Tibial artery (tissue), 4 donors: ENCODE measurements around the gene SND1.
"Not testable (repeated sequence)": the region's sequence is repeated elsewhere in the genome, so short reads cannot be mapped to it uniquely, and the experiment has no call there.

Experiments
- DNase-seq, 2 donors: peaks; one replicate each; pipeline ENCODE4 v3.0.0-alpha.2; 2019
- H3K27ac ChIP-seq, 2 donors: fragments of 200-600 bp; sonication (generic) in 1 of 2; 1 replicate in 1 of 2; 2 replicates in 1 of 2; pipeline ENCODE4 v1.5.1; 2018 to 2019; ENCODE audit warnings: mild to moderate bottlenecking in 1 of 2
- H3K27me3 ChIP-seq, 2 donors: fragments of 200-600 bp; sonication (generic) in 1 of 2; one replicate each; pipeline versions ENCODE4 v1.5.1 to v1.6.0; 2016 to 2019
- H3K36me3 ChIP-seq, 3 donors: fragments of 200-600 bp; sonication (generic) in 2 of 3; one replicate each; pipeline ENCODE4 v1.5.1; 2016 to 2019; ENCODE audit warnings: mild to moderate bottlenecking in 2 of 3
- H3K4me1 ChIP-seq, 4 donors: fragments of 200-600 bp; sonication (generic) in 2 of 4; 1 replicate in 3 of 4; 2 replicates in 1 of 4; pipeline ENCODE4 v1.5.1; 2016 to 2019
- H3K4me3 ChIP-seq, 2 donors: fragments of 200-600 bp; sonication (generic) in 1 of 2; 1 replicate in 1 of 2; 2 replicates in 1 of 2; pipeline ENCODE4 v1.5.1; 2018 to 2019; ENCODE audit warnings: mild to moderate bottlenecking in 2 of 2
- H3K9me3 ChIP-seq, 3 donors: fragments of 200-600 bp; sonication (generic) in 1 of 3; one replicate each; pipeline ENCODE4 v1.5.1; 2016 to 2019
- intact Hi-C: fragments of 100-400 bp; cut with DNase I; formaldehyde crosslinking; loops from one replicate; pipeline ENCODE4 v1.15.0; 2023; ENCODE audit warnings: low total_unique reads
- TF ChIP-seq, protein P1 (sequence below), 2 experiments: fragments of 200-600 bp in 1 of 2; fragments of 450-650 bp in 1 of 2; IDR thresholded peaks; one replicate each; pipeline ENCODE4 v1.5.1; 2017 to 2019; ENCODE audit warnings: antibody characterized with exemption in 2 of 2, mild to moderate bottlenecking in 1 of 2, moderate library complexity in 1 of 2

The SND1 gene

DNA sequence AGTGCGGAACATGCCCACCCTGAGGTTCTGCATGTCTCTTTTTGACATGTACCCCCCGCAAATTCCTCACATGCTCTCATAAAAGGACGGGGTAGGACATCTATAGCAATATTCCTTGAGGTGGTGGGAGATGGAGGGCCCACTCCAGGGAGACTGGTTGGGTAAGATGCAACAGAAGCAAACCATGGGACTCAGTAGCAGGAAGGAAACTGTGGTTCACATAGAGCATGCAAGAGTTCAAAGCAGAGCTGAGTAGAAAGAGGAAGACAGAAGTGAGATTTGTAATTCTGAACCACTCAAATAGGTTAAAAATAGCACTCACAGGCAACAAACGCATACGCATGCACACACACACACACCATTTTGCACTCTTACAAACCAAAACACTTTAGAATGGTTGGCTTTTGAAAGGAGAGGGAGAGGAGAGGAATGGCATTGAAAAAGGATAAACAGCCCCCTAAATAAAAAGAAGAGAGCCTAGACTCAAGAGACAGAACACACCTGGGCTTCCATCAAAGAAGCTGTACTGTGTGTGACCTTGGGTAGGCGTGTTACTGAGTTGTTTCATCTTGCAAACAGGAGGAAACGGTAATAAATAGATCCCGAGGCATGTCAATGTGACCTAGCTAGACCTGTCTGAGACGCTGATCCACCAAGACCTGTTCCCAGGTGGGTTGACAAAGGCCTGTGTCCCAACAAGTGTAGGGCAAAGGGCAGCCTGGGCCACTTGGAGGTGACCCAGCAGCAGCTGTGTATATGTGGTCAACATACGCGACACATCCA is 456.8 kb downstream of the SND1 start:
- Histone ChIP-seq H3K36me3 (no peaks in the 10 kb centered on the region), H3K27ac (no peak overlapping the region), H3K4me3 (no peak overlapping the region), H3K9me3 (no peaks in the 10 kb centered on the region), H3K27me3 (peaks cover 0 to 26% of the 10 kb centered on the region in 2 donors), H3K4me1 (peaks cover 0 to 7% (median 6%) of the 10 kb centered on the region in 4 donors)
- intact Hi-C loops = no loop called here
- DNase-seq = peak in 1 of 2 donors; percentile 19
- TF ChIP-seq, protein P1, sequence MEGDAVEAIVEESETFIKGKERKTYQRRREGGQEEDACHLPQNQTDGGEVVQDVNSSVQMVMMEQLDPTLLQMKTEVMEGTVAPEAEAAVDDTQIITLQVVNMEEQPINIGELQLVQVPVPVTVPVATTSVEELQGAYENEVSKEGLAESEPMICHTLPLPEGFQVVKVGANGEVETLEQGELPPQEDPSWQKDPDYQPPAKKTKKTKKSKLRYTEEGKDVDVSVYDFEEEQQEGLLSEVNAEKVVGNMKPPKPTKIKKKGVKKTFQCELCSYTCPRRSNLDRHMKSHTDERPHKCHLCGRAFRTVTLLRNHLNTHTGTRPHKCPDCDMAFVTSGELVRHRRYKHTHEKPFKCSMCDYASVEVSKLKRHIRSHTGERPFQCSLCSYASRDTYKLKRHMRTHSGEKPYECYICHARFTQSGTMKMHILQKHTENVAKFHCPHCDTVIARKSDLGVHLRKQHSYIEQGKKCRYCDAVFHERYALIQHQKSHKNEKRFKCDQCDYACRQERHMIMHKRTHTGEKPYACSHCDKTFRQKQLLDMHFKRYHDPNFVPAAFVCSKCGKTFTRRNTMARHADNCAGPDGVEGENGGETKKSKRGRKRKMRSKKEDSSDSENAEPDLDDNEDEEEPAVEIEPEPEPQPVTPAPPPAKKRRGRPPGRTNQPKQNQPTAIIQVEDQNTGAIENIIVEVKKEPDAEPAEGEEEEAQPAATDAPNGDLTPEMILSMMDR (IDR thresholded peaks at IDR 0.05) = no peak

DNA sequence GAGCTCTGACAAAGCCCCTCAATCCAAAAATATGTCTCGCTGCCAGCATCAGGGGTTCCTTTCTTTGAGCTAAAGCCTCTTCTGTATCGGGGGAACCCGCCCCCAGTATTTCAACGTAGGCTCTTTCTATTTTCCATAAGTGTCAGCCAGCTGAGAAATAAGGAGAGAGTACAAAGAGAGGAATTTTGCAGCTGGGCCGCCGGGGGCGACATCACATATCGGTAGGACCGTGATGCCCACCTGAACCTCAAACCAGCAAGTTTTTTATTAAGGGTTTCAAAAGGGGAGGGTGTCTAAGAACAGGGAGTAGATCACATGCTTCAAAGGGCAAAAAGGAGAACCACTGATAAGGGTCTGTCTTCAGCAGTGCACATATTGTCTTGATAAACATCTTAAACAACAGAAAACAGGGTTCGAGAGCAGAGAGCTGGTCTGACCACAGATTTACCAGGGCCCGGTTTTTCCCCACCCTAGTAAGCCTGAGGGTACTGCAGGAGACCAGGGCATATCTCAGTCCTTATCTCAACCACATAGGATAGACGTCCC is 457.5 kb downstream of the SND1 start:
- H3K4me1 ChIP-seq, H3K36me3 ChIP-seq, H3K4me3 ChIP-seq, H3K27ac ChIP-seq, H3K9me3 ChIP-seq, intact Hi-C loops: not testable (repeated sequence)
- H3K27me3 ChIP-seq = peaks cover 0 to 22% of the 10 kb centered on the region in 2 donors
- DNase-seq = peak in 1 of 2 donors; percentile 17

DNA sequence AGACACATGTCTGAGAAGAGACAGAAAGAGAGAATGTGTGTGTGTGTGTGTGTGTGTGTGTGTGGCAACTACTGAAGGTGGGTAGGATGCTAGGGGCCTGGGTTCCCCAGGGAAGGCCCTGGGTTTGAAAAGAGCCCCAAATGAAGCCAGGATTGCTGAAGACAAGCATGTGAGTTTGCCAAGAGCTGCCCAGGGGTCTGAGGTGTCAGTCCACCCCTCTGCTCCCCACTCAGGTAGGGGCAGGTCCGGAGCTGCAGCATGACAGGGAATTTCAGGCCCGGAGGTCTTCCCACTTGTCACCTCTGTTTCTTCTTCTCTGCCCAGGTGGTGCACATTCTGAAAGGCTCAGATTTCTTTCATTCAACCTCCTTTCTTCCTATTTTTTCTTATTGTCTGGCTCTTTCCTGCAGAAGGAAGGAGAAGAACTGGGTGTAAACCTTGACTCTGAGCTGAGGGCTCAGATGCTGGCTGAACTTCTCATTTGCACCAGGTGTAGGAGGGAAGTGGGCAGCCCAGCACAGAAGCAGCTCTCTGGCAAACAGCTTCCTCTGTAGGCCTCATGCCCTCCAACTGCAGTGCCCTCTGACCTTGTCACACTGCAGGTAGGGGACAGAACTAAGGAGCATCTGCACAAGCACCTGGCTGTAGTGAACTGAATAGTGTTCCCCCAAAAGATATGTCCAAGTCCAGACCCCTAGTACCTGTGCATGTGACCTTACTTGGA is 458.8 kb downstream of the SND1 start:
- TF ChIP-seq, protein P1 (IDR thresholded peaks at IDR 0.05) = no peak
- peak in 1 of 2 donors; percentile 40 for DNase-seq
- no peaks in the 10 kb centered on the region for H3K36me3 ChIP-seq
- peaks cover 0 to 15% of the 10 kb centered on the region in 2 donors for H3K27me3 ChIP-seq
- H3K4me3 ChIP-seq = no peak overlapping the region
- H3K27ac ChIP-seq = no peak overlapping the region
- no peaks in the 10 kb centered on the region for H3K4me1 ChIP-seq
- H3K9me3 ChIP-seq = no peaks in the 10 kb centered on the region
- intact Hi-C loops = no loop called here

DNA sequence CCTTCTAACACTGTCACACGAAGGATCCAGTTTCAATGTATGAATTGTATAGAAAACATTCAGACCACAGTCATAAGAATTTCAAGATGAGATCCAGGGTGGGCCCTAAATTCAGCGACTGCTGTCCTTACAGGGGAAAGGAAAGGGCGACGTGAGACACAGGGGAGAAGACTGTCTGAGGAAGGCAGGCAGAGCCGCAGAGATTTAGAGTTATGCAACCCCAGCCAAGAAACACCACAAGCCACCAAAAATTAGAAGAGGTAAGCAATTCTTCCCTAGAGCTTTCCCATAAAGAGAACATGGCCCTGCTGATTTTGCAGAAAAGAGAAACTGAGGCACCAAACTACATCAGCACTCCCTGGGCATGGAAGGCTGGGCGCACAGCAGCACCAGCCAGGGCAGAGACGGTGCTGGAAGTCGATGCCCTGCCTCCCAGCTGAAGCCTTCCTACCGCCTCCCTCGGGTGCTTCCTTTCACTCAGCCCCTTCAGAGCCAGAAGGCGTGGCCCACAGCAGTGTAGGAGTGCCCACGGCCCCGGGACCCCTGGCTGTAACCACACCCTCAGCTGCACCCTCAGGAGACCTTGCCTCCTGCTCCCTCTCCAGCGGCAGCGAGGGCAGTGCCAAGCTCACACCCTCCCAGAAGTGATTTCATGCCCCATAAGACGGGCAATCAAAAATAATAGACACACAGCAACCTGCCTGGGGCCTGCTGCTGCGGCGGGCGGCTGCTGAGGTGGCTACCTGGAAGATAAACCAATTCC is 460.2 kb downstream of the SND1 start:
- peaks cover 0 to 17% of the 10 kb centered on the region in 2 donors for H3K27me3 ChIP-seq
- H3K36me3 ChIP-seq = no peaks in the 10 kb centered on the region
- no peaks in the 10 kb centered on the region for H3K9me3 ChIP-seq
- H3K4me3 ChIP-seq = no peak overlapping the region
- TF ChIP-seq, protein P1 (IDR thresholded peaks at IDR 0.05) = no peak
- no peaks in the 10 kb centered on the region for H3K4me1 ChIP-seq
- intact Hi-C loops = no loop called here
- DNase-seq = peak in 1 of 2 donors; percentile 52
- H3K27ac ChIP-seq = no peak overlapping the region

DNA sequence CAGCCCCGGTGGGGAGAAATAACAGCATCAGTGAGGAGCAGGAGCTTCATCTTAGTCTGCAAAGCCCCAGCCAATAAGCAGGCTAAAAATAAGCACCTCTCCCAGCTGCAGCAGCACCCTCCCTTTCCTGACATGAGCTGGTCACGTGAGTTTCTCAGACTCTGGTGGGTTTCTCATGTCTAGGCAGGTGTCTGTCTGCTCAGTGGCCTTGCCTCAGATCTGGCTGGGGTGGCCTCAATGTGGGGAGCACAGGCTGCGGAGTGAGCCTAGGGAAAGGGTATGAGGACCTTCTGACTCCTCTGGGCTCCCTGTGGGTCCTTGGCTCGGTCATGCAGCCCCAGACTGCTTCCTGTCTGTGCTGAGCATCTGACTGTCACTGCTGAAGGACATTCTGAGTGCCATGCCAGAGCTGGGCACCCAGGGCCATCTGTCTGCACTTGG is 460.8 kb downstream of the SND1 start:
- Histone ChIP-seq H3K27ac (no peak overlapping the region), H3K4me1 (no peaks in the 10 kb centered on the region), H3K9me3 (no peaks in the 10 kb centered on the region), H3K36me3 (no peaks in the 10 kb centered on the region), H3K4me3 (no peak overlapping the region), H3K27me3 (peaks cover 0 to 17% of the 10 kb centered on the region in 2 donors)
- TF ChIP-seq, protein P1 (IDR thresholded peaks at IDR 0.05) = no peak
- DNase-seq = peak in 1 of 2 donors; percentile 34
- intact Hi-C loops = no loop called here
